HG03442 (cell line): ENCODE data around the gene MST1.

ENCODE experiments used
- ATAC-seq: cut with Tn5 transposase; IDR thresholded peaks from one replicate; pipeline ENCODE4 v1.9.1; 2021; ENCODE audit warnings: mild to moderate bottlenecking, moderate library complexity; ENCODE audit not compliant: unreplicated experiment

Gene MST1

DNA sequence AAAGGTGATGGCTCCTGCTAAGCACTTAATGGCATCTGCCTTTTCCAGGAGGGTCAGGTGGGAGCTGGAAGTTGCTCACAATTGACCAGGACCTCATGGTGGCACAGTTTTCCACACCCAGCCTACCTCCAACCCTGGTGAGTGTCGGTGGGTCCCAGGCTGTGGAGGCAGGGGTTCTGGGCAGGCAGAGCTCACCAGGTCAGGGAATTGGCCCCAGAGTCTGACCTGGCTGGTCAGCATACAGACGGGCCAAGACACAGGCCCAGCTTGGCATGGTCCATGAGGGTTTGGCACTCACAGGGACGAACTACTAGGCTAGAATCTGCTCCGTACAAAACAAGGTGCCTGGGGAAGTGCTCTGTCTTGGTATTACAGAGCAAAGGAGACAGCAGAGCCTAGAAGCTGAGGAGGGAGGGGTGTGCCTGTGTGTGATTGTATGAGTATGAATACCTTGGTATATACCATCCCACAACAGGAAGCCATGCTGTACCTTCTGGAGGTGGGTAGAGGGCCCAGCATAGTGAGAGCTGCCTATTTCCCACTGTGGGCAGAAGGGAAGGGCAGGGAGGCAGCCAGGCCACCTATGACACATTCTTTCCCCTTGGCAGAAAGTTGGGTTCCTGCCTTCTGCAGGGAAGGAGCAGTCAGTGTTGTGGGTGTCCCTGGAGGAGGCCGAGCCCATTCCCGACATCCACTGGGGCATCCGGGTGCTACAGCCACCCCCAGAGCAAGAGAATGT is 8.6 kb downstream of the MST1 start:
- ATAC-seq, result no peak

DNA sequence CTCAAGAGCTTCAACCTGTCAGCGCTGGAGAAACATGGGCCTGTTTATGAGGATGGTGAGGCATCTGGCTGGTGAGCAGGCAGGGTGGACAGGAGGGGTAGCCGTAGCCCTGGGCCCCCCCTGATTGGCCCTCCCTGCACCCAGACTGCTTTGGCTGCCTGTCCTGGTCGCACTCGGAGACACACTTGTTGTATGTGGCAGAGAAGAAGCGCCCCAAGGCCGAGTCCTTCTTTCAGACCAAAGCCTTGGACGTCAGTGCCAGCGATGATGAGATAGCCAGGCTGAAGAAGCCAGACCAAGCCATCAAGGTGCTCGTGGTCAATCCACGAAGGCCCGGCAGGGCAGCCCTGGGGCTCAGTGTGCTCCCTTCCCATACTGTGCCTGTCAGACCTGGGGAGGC is 13.4 kb downstream of the MST1 start:
- no peak for ATAC-seq

- peak; percentile 12 for ATAC-seq
Measured at GRCh38 chr3:49674497-49674983, 14.7 kb downstream of the MST1 start.

DNA sequence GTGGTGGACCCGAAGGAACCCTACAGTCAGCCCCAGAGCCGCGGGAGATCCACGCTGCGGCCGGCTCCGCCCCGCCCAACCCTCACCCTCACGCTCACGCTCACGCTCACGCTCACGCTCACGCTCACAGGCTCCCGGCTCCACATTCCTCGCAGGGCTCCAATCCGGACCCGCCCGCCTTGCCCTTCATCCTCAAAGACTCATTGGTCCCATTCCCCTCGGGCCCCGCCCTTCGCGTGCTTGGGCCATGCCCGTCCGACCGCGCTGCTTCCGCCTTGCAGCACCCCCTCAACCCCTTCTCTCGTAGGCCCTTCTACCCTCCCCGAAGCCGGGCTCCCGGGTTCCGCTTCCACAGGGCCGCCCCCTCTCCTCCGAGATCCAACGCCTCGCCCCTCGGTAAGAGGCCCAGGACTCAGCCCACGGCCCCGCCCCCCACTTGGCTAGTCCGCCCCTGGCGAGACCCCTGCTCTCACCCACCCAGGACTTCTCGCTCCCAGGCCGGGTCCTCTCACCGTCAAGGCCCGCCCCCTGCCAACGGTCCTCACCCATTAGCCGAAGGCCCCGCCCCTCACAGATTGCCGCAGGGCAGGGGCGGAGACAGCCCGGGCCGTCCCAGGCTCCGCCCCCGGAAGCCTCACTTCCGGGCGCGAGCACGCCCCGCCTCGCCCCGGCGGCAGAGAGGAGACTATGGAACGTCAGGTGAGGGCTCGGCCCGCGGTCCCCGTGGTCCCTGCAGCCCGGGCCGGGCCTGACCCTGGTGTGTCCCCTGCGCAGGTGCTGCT is 15.4 kb downstream of the MST1 start, which contains the start of gene APEH:
APEH (plus strand) TSS at position 637 of the 782 bp plus-strand sequence; CDS start at position 688, 51 bp downstream.
- peak; percentile 80 for ATAC-seq

- no peak for ATAC-seq
Measured at GRCh38 chr3:49673121-49673714, 16.1 kb downstream of the MST1 start.

GRCh38 chr3:49671291-49672288 is 17.7 kb downstream of the MST1 start:
- no peak for ATAC-seq

DNA sequence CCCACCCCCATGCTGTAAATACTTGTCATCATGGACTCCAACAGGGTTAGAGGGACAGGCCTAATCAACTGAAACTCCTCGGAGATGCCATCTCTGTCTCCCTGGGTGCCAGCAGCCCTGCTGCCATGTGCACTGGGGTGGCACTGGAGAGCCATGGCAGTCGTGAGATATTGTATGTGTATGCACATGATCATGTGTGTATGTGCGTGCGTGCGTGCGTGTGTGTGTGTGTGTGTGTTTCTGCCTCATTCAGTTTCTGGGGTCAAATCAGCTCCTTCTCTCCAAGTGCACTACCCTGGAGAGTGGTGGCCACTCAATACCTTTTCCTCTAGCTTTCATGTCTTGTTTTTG is 18.4 kb downstream of the MST1 start:
- no peak for ATAC-seq

- ATAC-seq, result no peak
Measured at GRCh38 chr3:49669352-49669751, 19.9 kb downstream of the MST1 start.

GRCh38 chr3:49668861-49669260 is 20.4 kb downstream of the MST1 start:
- no peak for ATAC-seq

- no peak for ATAC-seq
Measured at GRCh38 chr3:49668414-49668797, 20.9 kb downstream of the MST1 start.

DNA sequence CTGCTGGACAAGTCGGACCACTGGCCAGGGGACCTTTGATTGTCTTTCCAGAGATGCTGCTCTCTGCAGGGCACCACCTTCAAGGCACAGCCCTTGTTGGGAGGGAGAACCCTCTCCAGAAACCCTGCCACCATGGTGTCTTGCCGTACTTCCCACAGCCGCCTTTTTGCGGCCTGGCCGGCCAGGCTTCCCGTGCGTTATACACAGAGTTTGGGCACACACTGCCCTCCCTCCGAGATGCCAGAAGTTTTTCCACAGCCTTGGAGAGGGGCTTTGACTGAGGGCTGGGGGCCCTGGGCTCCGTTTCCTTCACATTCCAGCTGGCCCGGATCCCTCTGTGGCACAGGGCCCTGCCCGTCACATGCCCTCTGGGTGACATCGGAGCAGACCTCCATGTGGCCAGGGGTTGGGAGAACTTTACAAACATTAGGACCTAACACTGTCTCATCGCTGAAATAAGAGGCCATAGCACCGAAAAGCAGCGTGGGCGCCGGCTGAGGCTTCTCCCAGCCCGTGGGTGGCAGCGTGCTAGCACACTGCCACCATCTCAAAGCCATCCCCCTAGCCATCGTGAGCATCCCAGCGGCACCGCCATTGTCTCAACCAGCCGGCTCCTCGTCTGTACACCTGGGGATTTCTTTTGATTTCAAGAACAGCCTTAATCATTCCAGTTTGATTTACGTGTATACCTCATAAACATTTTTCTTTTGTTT is 21.4 kb downstream of the MST1 start:
- no peak for ATAC-seq

DNA sequence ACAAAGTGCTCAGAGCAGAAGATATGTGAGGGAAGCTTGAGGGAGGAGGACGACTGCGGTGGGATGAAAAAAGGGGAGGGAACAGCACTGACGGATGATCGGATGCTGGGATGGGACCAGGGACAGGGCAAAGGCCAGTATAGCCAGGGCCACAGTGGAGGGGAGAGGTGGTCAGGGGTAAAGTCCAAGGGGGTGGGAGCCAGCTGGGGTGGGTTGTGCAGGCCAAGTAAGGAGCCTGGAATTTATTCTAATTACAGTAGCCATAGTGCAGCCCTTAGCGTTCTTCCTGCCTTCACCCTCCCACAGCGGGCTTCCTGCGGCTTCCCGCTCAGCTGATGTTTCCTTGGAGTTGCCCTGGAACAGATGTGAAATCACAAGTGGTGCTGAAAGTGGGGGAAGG is 22.7 kb downstream of the MST1 start:
- no peak for ATAC-seq

DNA sequence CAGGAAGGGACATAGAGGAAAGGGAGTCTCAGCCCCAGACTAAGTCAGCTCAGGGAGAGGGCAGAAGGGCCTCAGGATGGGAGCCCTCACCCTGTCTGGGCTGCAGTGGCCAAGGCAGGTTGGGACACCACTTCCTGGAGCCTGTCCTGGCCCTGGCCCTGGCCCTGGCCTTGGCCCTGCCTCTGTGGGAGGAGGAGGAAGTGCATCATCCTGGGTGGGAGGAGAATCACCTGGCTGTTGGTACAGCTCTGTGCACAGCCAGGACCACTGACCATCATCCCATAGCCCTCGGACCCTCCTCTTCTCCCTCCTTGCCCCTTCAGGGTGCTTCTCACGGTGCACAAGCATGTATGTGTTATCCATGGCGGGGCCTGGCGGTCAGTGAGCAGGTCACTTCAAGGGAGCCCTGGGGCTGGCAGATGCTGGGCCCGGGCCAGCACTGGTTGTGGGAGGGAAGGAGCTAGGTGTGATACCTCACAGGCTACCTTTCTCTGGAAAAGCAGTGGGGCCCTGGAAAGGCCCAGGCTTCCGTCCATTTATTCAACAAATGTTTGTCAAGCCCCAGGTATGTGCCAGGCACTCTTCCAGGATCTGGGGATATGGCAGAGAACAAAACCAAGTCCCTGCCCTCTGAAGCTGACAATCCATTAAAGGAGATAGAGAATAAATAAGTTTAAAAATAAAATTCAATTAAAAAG is 23.3 kb downstream of the MST1 start:
- no peak for ATAC-seq

GRCh38 chr3:49664300-49664699 is 25.0 kb downstream of the MST1 start:
- ATAC-seq, result no peak

GRCh38 chr3:49663831-49664230 is 25.4 kb downstream of the MST1 start:
- ATAC-seq, result no peak

- no peak for ATAC-seq
Measured at GRCh38 chr3:49662720-49663413, 26.4 kb downstream of the MST1 start.

- ATAC-seq, result no peak
Measured at GRCh38 chr3:49662021-49662420, 27.3 kb downstream of the MST1 start.

DNA sequence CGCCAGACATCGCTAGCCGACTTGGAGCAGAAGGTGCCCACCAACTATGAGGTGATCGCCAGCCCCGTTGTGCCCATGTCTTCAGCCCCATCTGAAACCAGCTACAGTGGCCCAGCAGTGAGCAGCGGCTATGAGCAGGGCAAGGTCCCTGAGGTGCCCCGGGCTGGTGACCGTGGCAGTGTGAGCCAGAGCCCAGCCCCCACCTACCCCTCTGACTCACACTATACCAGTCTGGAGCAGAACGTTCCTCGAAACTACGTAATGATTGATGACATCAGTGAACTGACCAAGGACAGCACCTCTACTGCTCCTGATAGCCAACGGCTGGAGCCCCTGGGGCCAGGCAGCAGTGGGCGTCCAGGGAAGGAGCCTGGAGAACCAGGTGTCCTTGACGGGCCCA is 28.0 kb downstream of the MST1 start:
- no peak for ATAC-seq

DNA sequence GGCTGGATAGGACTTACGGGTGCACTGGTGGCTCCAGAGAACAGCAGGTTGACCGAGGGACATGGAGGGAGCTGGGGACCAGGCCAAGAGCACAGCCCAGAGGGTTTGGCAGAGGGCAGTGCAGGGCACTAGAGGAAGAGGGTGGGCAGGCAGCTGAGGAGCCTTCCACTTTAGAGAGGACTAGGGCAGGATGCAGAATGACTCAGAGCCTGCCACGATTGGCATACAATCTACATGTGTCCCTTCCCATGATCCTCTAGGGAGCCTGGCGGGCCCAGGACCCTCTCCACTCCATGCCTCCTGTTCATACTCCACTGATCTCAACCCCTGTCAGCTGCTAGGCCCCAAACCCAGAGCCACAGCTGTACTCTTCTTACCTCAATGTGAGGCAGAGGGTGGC is 29.5 kb downstream of the MST1 start:
- no peak for ATAC-seq
